T-helper 1 cell treated with Interleukin-12 subunit alpha and Interleukin-12 subunit beta and Interleukin-4 antibody, amounts not matched to agents 30 μg/mL and 1 μg/mL, for 36 hours (primary cell): ENCODE measurements around the gene DDI1.

Experiments used
- H3K27ac Mint-ChIP-seq: one replicate; pipeline ENCODE4 v1.8.0; 2021; ENCODE audit warnings: mild to moderate bottlenecking, mixed read lengths
- H3K27me3 Mint-ChIP-seq: one replicate; pipeline ENCODE4 v1.8.0; 2021; ENCODE audit warnings: low read depth, mixed read lengths
- H3K36me3 Mint-ChIP-seq: one replicate; pipeline ENCODE4 v1.8.0; 2021; ENCODE audit warnings: low read depth, mixed read lengths
- H3K4me1 Mint-ChIP-seq: one replicate; pipeline ENCODE4 v1.8.0; 2021; ENCODE audit warnings: low read depth, mixed read lengths
- H3K4me3 Mint-ChIP-seq: one replicate; pipeline ENCODE4 v1.8.0; 2021; ENCODE audit warnings: mild to moderate bottlenecking, moderate library complexity, mixed read lengths
- H3K9me3 Mint-ChIP-seq: one replicate; pipeline ENCODE4 v1.8.0; 2021; ENCODE audit warnings: mixed read lengths

DDI1 gene

DNA sequence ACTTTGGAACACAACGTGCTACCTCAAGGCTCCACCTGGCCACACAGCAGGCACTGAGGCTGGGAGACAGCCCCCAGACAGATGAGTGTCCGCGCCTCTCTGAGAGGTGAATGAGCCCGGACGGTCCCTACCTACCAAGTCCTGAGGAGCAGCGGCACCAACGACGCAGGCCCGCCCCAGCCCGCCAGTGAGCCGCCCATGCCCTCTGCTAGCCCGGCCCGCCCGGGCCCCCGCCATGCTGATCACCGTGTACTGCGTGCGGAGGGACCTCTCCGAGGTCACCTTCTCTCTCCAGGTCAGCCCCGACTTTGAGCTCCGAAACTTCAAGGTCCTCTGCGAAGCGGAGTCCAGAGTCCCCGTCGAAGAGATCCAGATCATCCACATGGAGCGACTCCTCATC is at the start of gene DDI1:
Gene DDI1, plus strand, starts transcription at position 53 of the 400 bp plus-strand sequence. Its CDS starts 183 bp downstream, at position 236.
- H3K9me3 Mint-ChIP-seq, result no peaks in the 10 kb centered on the region
- H3K4me3 Mint-ChIP-seq, result no peak within 1 kb of the TSS
- H3K4me1 Mint-ChIP-seq, result no peaks in the 10 kb centered on the region
- no peaks in the 10 kb centered on the region for H3K27me3 Mint-ChIP-seq
- no peaks in the 10 kb centered on the region for H3K36me3 Mint-ChIP-seq
- no peak within 1 kb of the TSS for H3K27ac Mint-ChIP-seq

GRCh38 chr11:103987629-103988594 is 48.5 kb upstream of the DDI1 start:
- no peak overlapping the region for H3K4me3 Mint-ChIP-seq
- no peak overlapping the region for H3K27ac Mint-ChIP-seq
- no peaks in the 10 kb centered on the region for H3K36me3 Mint-ChIP-seq
- no peaks in the 10 kb centered on the region for H3K27me3 Mint-ChIP-seq
- no peaks in the 10 kb centered on the region for H3K9me3 Mint-ChIP-seq
- H3K4me1 Mint-ChIP-seq, result no peaks in the 10 kb centered on the region

- Mint-ChIP-seq H3K27me3 (no peaks in the 10 kb centered on the region), H3K36me3 (no peaks in the 10 kb centered on the region), H3K9me3 (no peaks in the 10 kb centered on the region), H3K4me3 (no peak overlapping the region), H3K27ac (no peak overlapping the region), H3K4me1 (no peaks in the 10 kb centered on the region)
Observed at GRCh38 chr11:103988595-103988969, 47.9 kb upstream of the DDI1 start.

DNA sequence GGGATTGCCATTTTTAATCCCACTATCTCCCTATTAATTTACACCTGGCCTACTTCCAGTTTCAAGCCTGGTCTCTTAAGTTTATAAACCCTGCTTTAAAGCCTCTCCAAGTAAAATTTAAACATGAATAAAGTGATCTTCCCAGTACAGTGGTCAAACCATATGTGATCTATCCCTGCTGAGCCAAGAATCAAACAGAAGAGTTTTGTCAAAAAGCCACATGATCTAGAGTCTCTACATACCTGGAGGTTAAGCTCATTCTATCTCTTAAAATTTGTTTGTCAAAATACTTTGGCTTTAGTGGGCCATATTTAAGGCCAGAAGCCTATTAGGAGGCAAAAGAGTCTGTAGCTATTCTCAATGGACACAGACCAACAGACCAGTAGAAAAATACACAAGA is 42.9 kb upstream of the DDI1 start:
- Mint-ChIP-seq H3K4me1 (no peaks in the 10 kb centered on the region), H3K4me3 (no peak overlapping the region), H3K27ac (no peak overlapping the region), H3K9me3 (no peaks in the 10 kb centered on the region), H3K36me3 (no peaks in the 10 kb centered on the region), H3K27me3 (no peaks in the 10 kb centered on the region)

GRCh38 chr11:103994094-103994493 is 42.3 kb upstream of the DDI1 start:
- no peaks in the 10 kb centered on the region for H3K9me3 Mint-ChIP-seq
- H3K4me3 Mint-ChIP-seq, result no peak overlapping the region
- H3K4me1 Mint-ChIP-seq, result no peaks in the 10 kb centered on the region
- H3K27me3 Mint-ChIP-seq, result no peaks in the 10 kb centered on the region
- no peaks in the 10 kb centered on the region for H3K36me3 Mint-ChIP-seq
- no peak overlapping the region for H3K27ac Mint-ChIP-seq

DNA sequence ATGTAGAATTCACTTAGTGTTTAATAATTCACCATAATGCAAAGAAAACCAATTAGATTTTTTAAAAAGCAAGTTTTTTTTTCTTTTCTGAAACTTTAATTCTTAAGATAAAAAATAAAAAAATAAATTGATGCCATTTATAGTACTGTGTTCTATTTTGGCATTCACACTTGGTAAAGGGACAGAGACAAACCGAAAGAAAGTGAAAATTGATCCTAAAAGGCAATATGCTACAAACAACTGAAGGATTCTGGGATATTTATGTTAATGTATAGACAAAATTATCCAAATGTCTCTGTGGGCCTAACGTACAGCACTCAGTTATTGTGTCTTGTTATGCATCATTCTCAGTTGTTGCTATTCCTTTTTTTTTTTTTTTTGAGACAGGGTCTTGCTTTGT is 41.9 kb upstream of the DDI1 start:
- no peaks in the 10 kb centered on the region for H3K36me3 Mint-ChIP-seq
- no peaks in the 10 kb centered on the region for H3K4me1 Mint-ChIP-seq
- H3K27me3 Mint-ChIP-seq, result no peaks in the 10 kb centered on the region
- no peaks in the 10 kb centered on the region for H3K9me3 Mint-ChIP-seq
- H3K4me3 Mint-ChIP-seq, result no peak overlapping the region
- no peak overlapping the region for H3K27ac Mint-ChIP-seq

GRCh38 chr11:103995896-103996295 is 40.5 kb upstream of the DDI1 start:
- H3K36me3 Mint-ChIP-seq, result no peaks in the 10 kb centered on the region
- H3K27ac Mint-ChIP-seq, result no peak overlapping the region
- H3K4me3 Mint-ChIP-seq, result no peak overlapping the region
- no peaks in the 10 kb centered on the region for H3K27me3 Mint-ChIP-seq
- no peaks in the 10 kb centered on the region for H3K4me1 Mint-ChIP-seq
- no peaks in the 10 kb centered on the region for H3K9me3 Mint-ChIP-seq

DNA sequence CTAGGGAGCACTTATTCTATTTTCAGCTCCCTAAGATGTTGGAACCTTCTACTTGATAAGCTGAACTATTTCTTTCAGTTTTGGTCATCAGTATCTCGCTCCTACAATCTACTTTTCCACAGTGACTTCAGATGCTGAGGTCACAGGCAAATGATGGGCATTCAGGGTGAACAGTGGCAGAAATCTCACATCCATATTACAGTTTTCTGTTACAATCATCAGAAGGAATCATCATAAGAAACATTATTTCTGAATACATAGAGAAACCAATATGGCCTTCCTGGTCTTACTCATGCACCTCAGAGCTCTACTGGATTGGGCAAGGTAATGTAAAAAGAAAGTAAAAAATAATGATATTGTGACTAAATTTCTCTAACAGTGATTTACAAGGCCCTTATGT is 39.4 kb upstream of the DDI1 start:
- Mint-ChIP-seq H3K4me3 (no peak overlapping the region), H3K9me3 (no peaks in the 10 kb centered on the region), H3K4me1 (no peaks in the 10 kb centered on the region), H3K27me3 (no peaks in the 10 kb centered on the region), H3K27ac (no peak overlapping the region), H3K36me3 (no peaks in the 10 kb centered on the region)

GRCh38 chr11:103998826-103999508 is 37.5 kb upstream of the DDI1 start:
- H3K36me3 Mint-ChIP-seq, result no peaks in the 10 kb centered on the region
- no peaks in the 10 kb centered on the region for H3K27me3 Mint-ChIP-seq
- H3K27ac Mint-ChIP-seq, result no peak overlapping the region
- H3K9me3 Mint-ChIP-seq, result no peaks in the 10 kb centered on the region
- H3K4me3 Mint-ChIP-seq, result no peak overlapping the region
- no peaks in the 10 kb centered on the region for H3K4me1 Mint-ChIP-seq

DNA sequence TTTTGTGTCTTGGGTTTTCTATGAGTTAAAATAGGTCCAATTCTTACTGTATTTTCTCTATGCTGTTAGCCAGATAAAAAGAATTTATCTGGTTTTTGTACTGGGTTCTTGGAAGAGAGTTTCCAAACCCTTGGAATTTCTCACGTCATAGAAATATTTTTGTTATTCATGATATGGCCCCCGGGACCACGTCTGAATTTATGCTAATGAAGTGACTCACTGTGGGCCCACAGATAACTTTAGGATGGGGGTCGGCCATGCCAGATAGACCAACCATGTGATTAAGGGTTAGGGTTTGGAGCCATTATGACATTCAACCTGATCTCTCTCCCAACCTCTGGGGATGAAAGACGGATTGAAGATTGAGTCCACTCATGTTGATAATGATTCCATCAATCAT is 35.6 kb upstream of the DDI1 start:
- H3K9me3 Mint-ChIP-seq, result no peaks in the 10 kb centered on the region
- no peak overlapping the region for H3K4me3 Mint-ChIP-seq
- no peaks in the 10 kb centered on the region for H3K27me3 Mint-ChIP-seq
- no peaks in the 10 kb centered on the region for H3K36me3 Mint-ChIP-seq
- H3K27ac Mint-ChIP-seq, result no peak overlapping the region
- no peaks in the 10 kb centered on the region for H3K4me1 Mint-ChIP-seq

DNA sequence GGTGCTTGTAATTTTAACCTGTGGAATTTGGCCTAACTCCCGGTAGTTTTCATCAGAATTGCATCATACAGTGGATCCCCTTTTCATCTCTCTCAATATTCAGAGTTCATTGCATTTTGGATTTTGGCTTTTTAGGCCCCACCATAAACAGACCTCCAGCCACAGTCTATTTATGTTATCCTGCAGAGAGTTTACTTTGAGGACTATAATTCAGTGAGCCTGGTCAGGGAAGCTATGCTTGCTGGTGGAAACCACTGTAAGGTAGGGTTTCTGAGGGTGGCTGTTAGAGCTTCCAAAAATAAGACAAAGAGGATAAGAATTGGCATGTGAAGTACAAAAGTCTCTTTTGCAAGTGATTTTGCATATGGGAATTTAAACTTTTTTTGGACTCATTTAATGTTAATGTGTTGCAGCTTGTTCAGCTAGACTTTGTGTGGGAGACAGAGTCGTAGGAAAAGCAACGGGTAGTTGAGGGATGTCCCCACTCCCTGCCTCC is 34.8 kb upstream of the DDI1 start:
- no peaks in the 10 kb centered on the region for H3K27me3 Mint-ChIP-seq
- H3K36me3 Mint-ChIP-seq, result no peaks in the 10 kb centered on the region
- no peaks in the 10 kb centered on the region for H3K9me3 Mint-ChIP-seq
- no peak overlapping the region for H3K27ac Mint-ChIP-seq
- H3K4me3 Mint-ChIP-seq, result no peak overlapping the region
- H3K4me1 Mint-ChIP-seq, result no peaks in the 10 kb centered on the region

GRCh38 chr11:104003491-104003890 is 32.9 kb upstream of the DDI1 start:
- no peak overlapping the region for H3K27ac Mint-ChIP-seq
- H3K27me3 Mint-ChIP-seq, result no peaks in the 10 kb centered on the region
- no peaks in the 10 kb centered on the region for H3K36me3 Mint-ChIP-seq
- no peaks in the 10 kb centered on the region for H3K4me1 Mint-ChIP-seq
- no peak overlapping the region for H3K4me3 Mint-ChIP-seq
- no peaks in the 10 kb centered on the region for H3K9me3 Mint-ChIP-seq

GRCh38 chr11:104005234-104005855 is 31.1 kb upstream of the DDI1 start:
- Mint-ChIP-seq H3K4me3 (no peak overlapping the region), H3K27ac (no peak overlapping the region), H3K4me1 (no peaks in the 10 kb centered on the region), H3K36me3 (no peaks in the 10 kb centered on the region), H3K9me3 (no peaks in the 10 kb centered on the region), H3K27me3 (no peaks in the 10 kb centered on the region)

DNA sequence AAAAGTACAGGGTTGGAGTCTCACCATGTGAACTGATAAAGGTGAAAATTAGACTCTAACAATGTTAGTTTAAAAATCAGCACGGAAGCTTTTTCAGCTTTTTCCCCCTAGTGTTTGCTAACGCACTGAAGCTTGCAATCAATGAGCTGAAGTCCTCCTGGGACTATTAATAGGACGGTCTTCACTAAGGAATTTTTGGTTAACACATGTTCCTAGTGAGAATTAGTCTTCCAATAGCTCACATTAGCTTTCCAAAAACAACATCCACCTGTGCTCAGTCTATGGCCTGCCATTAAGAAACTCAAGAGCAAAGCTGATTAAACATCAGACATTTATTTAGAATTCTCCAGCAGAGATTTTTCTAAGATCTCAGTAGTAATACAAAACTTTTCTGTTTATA is 26.7 kb upstream of the DDI1 start:
- Mint-ChIP-seq H3K27ac (no peak overlapping the region), H3K9me3 (no peaks in the 10 kb centered on the region), H3K4me1 (no peaks in the 10 kb centered on the region), H3K27me3 (no peaks in the 10 kb centered on the region), H3K36me3 (no peaks in the 10 kb centered on the region), H3K4me3 (no peak overlapping the region)

DNA sequence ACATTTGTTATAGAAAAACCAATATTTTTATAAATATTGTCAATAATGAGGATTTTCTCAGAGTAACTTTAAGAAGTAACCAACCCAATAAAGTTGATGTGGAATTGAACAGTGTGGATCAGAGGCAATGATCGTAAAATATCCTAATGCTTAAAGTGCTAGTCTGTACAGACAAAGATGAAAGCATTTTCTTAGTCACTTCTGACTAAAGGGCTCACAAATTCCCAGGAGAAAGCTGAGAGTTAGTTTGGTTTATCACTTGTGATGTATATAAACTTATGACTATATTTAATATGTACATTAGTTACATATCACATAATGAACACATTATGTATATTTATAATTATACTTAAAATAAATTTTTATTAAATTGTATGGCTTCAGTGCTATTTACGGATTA is 25.4 kb upstream of the DDI1 start:
- Mint-ChIP-seq H3K9me3 (no peaks in the 10 kb centered on the region), H3K4me3 (no peak overlapping the region), H3K27me3 (no peaks in the 10 kb centered on the region), H3K4me1 (no peaks in the 10 kb centered on the region), H3K27ac (no peak overlapping the region), H3K36me3 (no peaks in the 10 kb centered on the region)
